Neural progenitor cell (in vitro differentiated cells): ENCODE data around the gene DDX52. TPM values are rescaled to one million over a fixed set of nuclear protein-coding genes. Genes with fewer than 3 reads are reported as not detected.
"Not testable (repeated sequence)": the region's sequence is repeated elsewhere in the genome, so short reads cannot be mapped to it uniquely, and the experiment has no call there.

Source experiments
- DNase-seq: peaks from one replicate; pipeline ENCODE4 v3.0.0-alpha.2; 2016; ENCODE audit warnings: low spot score
- H2AFZ ChIP-seq: fragments of 200-600 bp; sonication (generic); replicated peaks from 2 replicates; pipeline ENCODE4 v1.6.1; 2016; ENCODE audit warnings: antibody characterized with exemption
- H3F3A ChIP-seq: fragments of 200-600 bp; sonication (generic); 2 replicates; pipeline ENCODE4 v1.6.1; 2016; ENCODE audit warnings: antibody characterized with exemption, low read depth
- H3K27ac ChIP-seq: fragments of 200-600 bp; sonication (generic); 2 replicates; pipeline ENCODE4 v1.5.1; 2016; ENCODE audit warnings: mild to moderate bottlenecking
- H3K27me3 ChIP-seq: fragments of 200-600 bp; sonication (generic); 2 replicates; pipeline ENCODE4 v1.6.1; 2016; ENCODE audit warnings: mild to moderate bottlenecking, moderate library complexity
- H3K36me3 ChIP-seq: fragments of 200-600 bp; sonication (generic); 2 replicates; pipeline ENCODE4 v1.5.1; 2016
- H3K4me1 ChIP-seq: fragments of 200-600 bp; sonication (generic); 2 replicates; pipeline ENCODE4 v1.6.1; 2016; ENCODE audit warnings: mixed run types
- H3K4me2 ChIP-seq: fragments of 200-600 bp; sonication (generic); 2 replicates; pipeline ENCODE4 v1.6.1; 2016
- H3K4me3 ChIP-seq: fragments of 200-600 bp; sonication (generic); 2 replicates; pipeline ENCODE4 v1.5.1; 2016
- H3K79me2 ChIP-seq: fragments of 200-600 bp; sonication (generic); 2 replicates; pipeline ENCODE4 v1.6.1; 2016; ENCODE audit warnings: low read depth
- H3K9ac ChIP-seq: fragments of 200-600 bp; sonication (generic); 2 replicates; pipeline ENCODE4 v1.6.1; 2016
- H3K9me3 ChIP-seq: fragments of 200-600 bp; sonication (generic); 2 replicates; pipeline ENCODE4 v1.5.1; 2016; ENCODE audit warnings: low read depth
- H4K20me1 ChIP-seq: fragments of 200-600 bp; sonication (generic); 2 replicates; pipeline ENCODE4 v1.6.1; 2016; ENCODE audit warnings: low read depth
- H3K27ac Mint-ChIP-seq: 3 replicates; pipeline ENCODE4 v1.8.0; 2021; ENCODE audit warnings: mixed read lengths
- H3K27me3 Mint-ChIP-seq: 2 replicates; pipeline ENCODE4 v1.8.0; 2022; ENCODE audit warnings: low read depth, mild to moderate bottlenecking, inconsistent platforms, moderate library complexity, mixed read lengths; ENCODE audit not compliant: insufficient read depth
- H3K36me3 Mint-ChIP-seq: 3 replicates; pipeline ENCODE4 v1.8.0; 2021; ENCODE audit warnings: mixed read lengths
- H3K4me1 Mint-ChIP-seq: 3 replicates; pipeline ENCODE4 v1.8.0; 2021; ENCODE audit warnings: mixed read lengths
- H3K4me3 Mint-ChIP-seq: 3 replicates; pipeline ENCODE4 v1.8.0; 2021; ENCODE audit warnings: mild to moderate bottlenecking, moderate library complexity, mixed read lengths
- H3K9me3 Mint-ChIP-seq: 3 replicates; pipeline ENCODE4 v1.8.0; 2020; ENCODE audit warnings: mixed read lengths
- EZH2 ChIP-seq: fragments of 200-600 bp; sonication (generic); IDR thresholded peaks from 2 replicates; pipeline ENCODE4 v1.6.1; 2017; ENCODE audit warnings: antibody characterized with exemption, mild to moderate bottlenecking, moderate library complexity
- EZH2phosphoT487 ChIP-seq: fragments of 200-600 bp; sonication (generic); IDR thresholded peaks from 2 replicates; pipeline ENCODE4 v1.6.1; 2017; ENCODE audit warnings: antibody characterized with exemption
- total RNA-seq: library from RNA; depleted of rRNA; stranded (reverse); fragments of >200 nt; gene quantifications from 2 replicates; pipeline ENCODE4 v1.2.3, GENCODE V29; 2015; ENCODE audit warnings: low replicate concordance
- TF ChIP-seq, protein P1 (sequence below): fragments of 200-600 bp; sonication (generic); IDR thresholded peaks from 2 replicates; pipeline ENCODE4 v1.5.1; 2017; ENCODE audit warnings: antibody characterized with exemption, mild to moderate bottlenecking

Gene DDX52
- total RNA-seq, 1 donor from 2014 or later, result 55.3 TPM

DNA sequence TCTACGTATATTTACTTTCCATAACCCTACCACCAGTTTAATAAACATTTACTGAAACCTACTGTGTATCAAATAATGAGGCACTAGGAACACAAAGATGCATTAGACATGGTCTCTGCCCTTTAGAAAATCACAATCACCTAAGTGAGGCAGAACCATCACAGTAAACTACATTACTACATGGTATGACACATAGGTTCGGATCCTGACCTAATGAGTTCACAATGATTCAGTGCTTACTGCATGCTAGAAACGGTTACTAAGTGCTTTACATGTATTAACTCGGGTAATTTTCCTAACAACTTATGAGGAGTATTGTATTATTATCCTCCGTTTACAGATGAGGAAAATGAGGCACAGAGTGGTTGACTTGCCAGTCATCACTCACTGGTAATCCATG, 28.9 kb downstream of the DDX52 start:
- Mint-ChIP-seq H3K36me3 (peaks cover 15% of the 10 kb centered on the region), H3K4me3 (no peak overlapping the region), H3K9me3 (no peaks in the 10 kb centered on the region), H3K4me1 (peaks cover 4% of the 10 kb centered on the region), H3K27me3 (no peaks in the 10 kb centered on the region), H3K27ac (no peak overlapping the region)
- Histone ChIP-seq H3K4me2 (no peak overlapping the region), H3F3A (peaks cover 28% of the 10 kb centered on the region), H3K27me3 (no peaks in the 10 kb centered on the region), H3K79me2 (no peaks in the 10 kb centered on the region), H2AFZ (no peak overlapping the region), H3K4me1 (no peaks in the 10 kb centered on the region), H3K36me3 (peaks cover 25% of the 10 kb centered on the region), H3K27ac (no peak overlapping the region), H3K9ac (no peak overlapping the region), H4K20me1 (no peaks in the 10 kb centered on the region), H3K9me3 (no peaks in the 10 kb centered on the region), H3K4me3 (no peak overlapping the region)
- DNase-seq, result no peak
- TF ChIP-seq EZH2phosphoT487 (no peak), EZH2 (no peak)
- TF ChIP-seq, protein P1, sequence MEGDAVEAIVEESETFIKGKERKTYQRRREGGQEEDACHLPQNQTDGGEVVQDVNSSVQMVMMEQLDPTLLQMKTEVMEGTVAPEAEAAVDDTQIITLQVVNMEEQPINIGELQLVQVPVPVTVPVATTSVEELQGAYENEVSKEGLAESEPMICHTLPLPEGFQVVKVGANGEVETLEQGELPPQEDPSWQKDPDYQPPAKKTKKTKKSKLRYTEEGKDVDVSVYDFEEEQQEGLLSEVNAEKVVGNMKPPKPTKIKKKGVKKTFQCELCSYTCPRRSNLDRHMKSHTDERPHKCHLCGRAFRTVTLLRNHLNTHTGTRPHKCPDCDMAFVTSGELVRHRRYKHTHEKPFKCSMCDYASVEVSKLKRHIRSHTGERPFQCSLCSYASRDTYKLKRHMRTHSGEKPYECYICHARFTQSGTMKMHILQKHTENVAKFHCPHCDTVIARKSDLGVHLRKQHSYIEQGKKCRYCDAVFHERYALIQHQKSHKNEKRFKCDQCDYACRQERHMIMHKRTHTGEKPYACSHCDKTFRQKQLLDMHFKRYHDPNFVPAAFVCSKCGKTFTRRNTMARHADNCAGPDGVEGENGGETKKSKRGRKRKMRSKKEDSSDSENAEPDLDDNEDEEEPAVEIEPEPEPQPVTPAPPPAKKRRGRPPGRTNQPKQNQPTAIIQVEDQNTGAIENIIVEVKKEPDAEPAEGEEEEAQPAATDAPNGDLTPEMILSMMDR, result no peak

GRCh38 chr17:37610971-37611370, 32.3 kb downstream of the DDX52 start:
- Histone ChIP-seq H3K9me3 (no peaks in the 10 kb centered on the region), H3K4me3 (no peak overlapping the region), H3K9ac (no peak overlapping the region), H3K4me2 (no peak overlapping the region), H3K36me3 (peaks cover 18% of the 10 kb centered on the region), H3K27me3 (no peaks in the 10 kb centered on the region), H3F3A (peaks cover 42% of the 10 kb centered on the region), H3K27ac (peak overlapping the region; percentile 57), H3K4me1 (peaks cover 6% of the 10 kb centered on the region), H2AFZ (no peak overlapping the region), H3K79me2 (peaks cover 27% of the 10 kb centered on the region), H4K20me1 (no peaks in the 10 kb centered on the region)
- no peak overlapping the region for H3K27ac Mint-ChIP-seq
- H3K4me3 Mint-ChIP-seq, result peak overlapping the region; percentile 22
- no peaks in the 10 kb centered on the region for H3K9me3 Mint-ChIP-seq
- no peaks in the 10 kb centered on the region for H3K27me3 Mint-ChIP-seq
- peak; percentile 3 for DNase-seq
- peaks cover 11% of the 10 kb centered on the region for H3K36me3 Mint-ChIP-seq
- TF ChIP-seq, protein P1, result no peak
- peaks cover 9% of the 10 kb centered on the region for H3K4me1 Mint-ChIP-seq

- peak overlapping the region; percentile 97 for H3K4me3 Mint-ChIP-seq
Observed at GRCh38 chr17:37610041-37610420, 33.2 kb downstream of the DDX52 start.

DNA sequence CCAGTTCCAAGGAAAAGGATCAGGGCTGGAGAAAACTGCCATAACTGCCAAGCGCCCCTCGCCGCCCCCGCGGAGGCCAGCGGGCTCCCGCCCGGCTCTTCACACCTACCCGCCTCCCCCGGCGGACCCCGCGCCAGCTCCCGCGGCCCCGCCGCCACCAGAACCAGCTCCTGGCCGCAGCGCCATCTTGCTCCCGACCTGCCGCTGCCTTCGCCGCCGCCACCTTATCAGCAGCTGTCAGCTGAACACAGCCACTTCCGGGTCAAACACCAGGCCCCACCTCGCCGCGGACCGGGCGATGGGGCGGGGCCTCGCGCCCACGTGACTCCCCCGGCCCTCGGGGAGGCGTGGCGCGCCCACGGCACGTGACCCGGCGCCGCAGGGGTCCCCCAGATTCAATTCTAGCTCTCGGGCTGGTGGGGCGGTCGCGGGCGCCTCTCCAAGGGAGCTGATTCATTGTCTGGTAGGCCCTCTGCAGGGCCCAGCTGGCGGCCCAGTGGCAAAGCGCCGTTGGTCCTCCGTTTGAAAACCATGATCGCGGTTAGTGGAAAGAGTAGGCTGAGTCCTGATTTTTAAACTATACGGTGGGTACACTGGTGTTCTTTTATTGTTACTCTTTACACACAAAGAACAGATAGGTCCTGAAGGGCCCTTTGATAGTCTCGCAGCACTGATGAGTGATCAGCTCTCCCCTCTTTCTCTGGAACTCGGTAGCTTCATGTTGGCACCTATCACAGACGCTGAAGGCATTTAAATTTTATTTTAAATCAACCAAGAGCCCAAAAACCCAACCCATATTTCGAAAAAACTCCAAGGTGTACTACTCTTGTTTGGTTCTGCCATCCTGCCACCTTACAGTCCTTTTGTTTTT, 33.8 kb downstream of the DDX52 start, which contains the start of gene SYNRG:
TSS of gene SYNRG (minus strand) at position 249 of the 871 bp plus-strand sequence. CDS start at position 186, 63 bp downstream.
- H4K20me1 ChIP-seq, result no peaks in the 10 kb centered on the region
- peak; percentile 98 for DNase-seq
- H3K4me3 ChIP-seq, result peak within 1 kb of the TSS; percentile 80
- H3K9me3 ChIP-seq, result no peaks in the 10 kb centered on the region
- peaks cover 6% of the 10 kb centered on the region for H3K4me1 ChIP-seq
- no peaks in the 10 kb centered on the region for H3K27me3 ChIP-seq
- peak within 1 kb of the TSS; percentile 69 for H3K27ac ChIP-seq
- Mint-ChIP-seq H3K27ac (peak within 1 kb of the TSS; percentile 95), H3K36me3 (peaks cover 15% of the 10 kb centered on the region), H3K27me3 (no peaks in the 10 kb centered on the region), H3K4me3 (peak within 1 kb of the TSS; percentile 97), H3K9me3 (peaks cover 4% of the 10 kb centered on the region), H3K4me1 (peaks cover 9% of the 10 kb centered on the region)
- H3F3A ChIP-seq, result peaks cover 42% of the 10 kb centered on the region
- TF ChIP-seq, protein P1, result peak; percentile 42
- TF ChIP-seq EZH2phosphoT487, result no peak
- no peak for TF ChIP-seq EZH2
- H2AFZ ChIP-seq, result peak within 1 kb of the TSS; percentile 61
- peak within 1 kb of the TSS; percentile 96 for H3K4me2 ChIP-seq
- peaks cover 18% of the 10 kb centered on the region for H3K36me3 ChIP-seq
- peaks cover 43% of the 10 kb centered on the region for H3K79me2 ChIP-seq
- peak within 1 kb of the TSS; percentile 59 for H3K9ac ChIP-seq

More at GRCh38 chr17:37610041-37610420, 33.2 kb downstream of the DDX52 start:
- Histone ChIP-seq H3K4me2 (peak overlapping the region; percentile 96), H3K4me3 (peak overlapping the region; percentile 80), H3K79me2 (peaks cover 37% of the 10 kb centered on the region), H3K36me3 (peaks cover 18% of the 10 kb centered on the region), H3K27ac (peak overlapping the region; percentile 68), H3F3A (peaks cover 42% of the 10 kb centered on the region)
- not testable (repeated sequence) for H3K9me3 Mint-ChIP-seq, H3K4me1 Mint-ChIP-seq, H3K27me3 Mint-ChIP-seq, H2AFZ ChIP-seq, H3K4me1 ChIP-seq, H3K27me3 ChIP-seq, H3K9ac ChIP-seq, DNase-seq, H3K9me3 ChIP-seq, H4K20me1 ChIP-seq
- peak overlapping the region; percentile 95 for H3K27ac Mint-ChIP-seq
- peaks cover 13% of the 10 kb centered on the region for H3K36me3 Mint-ChIP-seq
